GM21515 (cell line): ENCODE results near the gene GAPVD1.
"Not testable (repeated sequence)": the region's sequence is repeated elsewhere in the genome, so short reads cannot be mapped to it uniquely, and the experiment has no call there.

Source experiments
- ATAC-seq: cut with Tn5 transposase; IDR thresholded peaks from one replicate; pipeline ENCODE4 v1.9.1; 2021; ENCODE audit not compliant: unreplicated experiment

GAPVD1 gene

DNA sequence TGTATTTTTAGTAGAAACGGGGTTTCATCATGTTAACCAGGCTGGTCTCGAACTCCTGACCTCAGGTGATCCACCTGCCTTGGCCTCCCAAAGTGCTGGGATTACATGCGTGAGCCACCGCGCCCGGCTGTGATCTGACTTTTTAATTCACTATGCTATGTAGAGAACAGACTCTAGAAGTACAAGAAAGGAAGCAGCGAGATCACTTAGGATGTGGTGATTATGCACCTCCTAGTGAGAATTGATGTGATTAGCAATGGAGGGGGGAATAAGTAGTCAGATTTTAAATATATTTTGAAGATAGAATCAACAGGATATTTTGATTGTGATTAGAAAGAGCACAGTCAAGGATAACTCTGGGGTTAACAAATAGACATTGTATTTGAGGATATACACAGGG is 36.3 kb downstream of the GAPVD1 start:
- ATAC-seq, result no peak

DNA sequence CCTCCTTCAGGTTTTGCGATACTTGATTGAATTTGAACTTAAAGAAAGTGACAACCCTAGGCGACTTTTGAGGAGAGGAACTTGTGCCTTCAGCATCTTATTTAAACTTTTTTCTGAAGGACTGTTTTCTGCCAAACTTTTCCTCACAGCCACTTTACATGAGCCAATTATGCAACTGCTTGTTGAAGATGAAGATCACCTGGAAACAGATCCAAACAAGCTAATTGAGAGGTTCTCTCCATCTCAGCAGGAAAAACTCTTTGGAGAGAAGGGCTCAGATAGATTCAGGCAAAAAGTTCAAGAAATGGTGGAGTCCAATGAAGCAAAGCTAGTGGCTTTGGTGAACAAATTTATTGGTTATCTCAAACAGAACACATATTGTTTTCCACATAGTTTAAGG is 40.6 kb downstream of the GAPVD1 start:
- ATAC-seq, result no peak

DNA sequence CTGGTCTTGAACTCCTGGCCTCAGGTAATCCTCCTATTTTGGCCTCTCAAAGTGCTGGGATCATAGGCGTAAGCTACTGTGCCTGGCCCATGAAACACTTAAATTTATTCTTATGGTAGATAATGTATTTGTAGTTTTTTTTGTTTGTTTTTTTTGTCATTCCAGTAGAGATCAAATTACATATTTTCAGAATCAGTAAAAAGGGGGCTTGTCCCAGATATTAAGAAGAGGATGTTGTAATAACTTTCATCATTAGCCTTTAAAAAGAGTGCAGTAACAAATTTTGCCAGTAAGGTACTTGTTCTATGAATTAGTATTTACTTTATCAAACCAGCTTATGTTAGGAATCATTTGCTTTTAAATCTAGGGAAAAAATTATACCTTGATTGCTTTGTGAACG is 42.6 kb downstream of the GAPVD1 start:
- no peak for ATAC-seq

DNA sequence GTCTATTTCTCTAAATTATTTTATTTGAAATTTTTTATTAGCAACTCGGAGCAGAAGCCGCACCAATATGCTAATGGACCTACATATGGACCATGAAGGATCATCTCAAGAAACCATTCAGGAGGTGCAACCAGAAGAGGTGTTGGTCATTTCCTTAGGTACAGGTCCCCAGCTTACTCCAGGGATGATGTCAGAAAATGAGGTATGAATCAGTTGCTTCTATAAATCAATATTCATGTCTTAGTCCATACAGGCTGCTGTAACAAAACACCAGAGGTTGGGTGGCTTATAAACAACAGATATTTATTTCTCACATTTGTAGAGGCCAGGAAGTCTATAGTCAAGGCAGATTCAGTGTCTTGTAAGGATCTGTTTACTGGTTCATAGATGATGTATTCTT is 50.8 kb downstream of the GAPVD1 start:
- ATAC-seq, result no peak

DNA sequence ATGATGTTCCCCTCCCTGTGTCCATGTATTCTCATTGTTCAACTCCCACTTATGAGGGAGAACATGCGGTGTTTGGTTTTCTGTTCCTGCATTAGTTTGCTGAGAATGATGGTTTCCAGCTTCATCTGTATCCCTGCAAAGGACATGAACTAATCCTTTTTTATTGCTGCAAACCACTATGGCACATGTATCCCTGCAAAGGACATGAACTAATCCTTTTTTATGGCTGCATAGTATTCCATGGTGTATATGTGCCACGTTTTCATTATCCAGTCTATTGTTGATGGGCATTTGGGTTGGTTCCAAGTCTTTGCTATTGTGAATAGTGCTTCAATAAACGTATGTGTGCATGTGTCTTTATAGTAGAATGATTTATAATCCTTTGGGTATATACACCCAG is 54.7 kb downstream of the GAPVD1 start:
- not testable (repeated sequence) for ATAC-seq

DNA sequence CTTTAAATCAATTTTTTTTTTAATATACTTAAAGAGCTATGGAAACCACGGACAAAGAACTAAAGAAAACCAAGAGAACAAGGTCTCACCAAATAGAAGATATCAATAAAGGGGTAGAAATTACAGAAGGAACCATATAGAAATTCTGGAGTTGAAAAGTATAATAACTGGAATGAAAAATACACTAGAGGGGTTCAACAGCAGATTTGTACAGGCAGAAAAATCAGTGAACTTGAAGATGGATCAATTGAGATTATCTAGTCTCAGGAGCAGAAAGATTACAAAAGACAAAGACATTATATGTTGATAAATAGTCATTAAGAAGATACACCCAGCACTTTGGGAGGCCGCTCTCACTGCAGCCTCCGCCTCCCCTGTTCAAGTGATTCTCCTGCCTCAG is 56.1 kb downstream of the GAPVD1 start:
- no peak for ATAC-seq

DNA sequence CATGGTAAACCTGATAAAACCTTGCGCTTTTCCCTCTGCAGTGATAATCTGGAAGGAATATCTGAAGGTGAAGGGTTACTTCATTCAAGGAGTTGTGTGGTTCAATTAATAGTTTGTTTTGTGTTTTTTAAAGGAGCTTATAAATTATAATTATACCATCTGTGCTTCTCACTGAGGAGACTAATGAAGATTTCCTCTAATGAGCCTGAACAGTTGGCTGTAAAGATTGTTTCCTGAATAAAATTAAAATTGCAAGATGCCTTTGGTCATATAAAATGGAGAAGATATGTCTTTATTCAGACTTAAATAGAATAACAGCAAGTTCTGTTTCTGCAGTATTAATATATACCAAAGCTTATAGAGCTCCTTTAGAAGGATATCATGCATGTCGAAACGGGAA is 59.9 kb downstream of the GAPVD1 start:
- ATAC-seq, result no peak

DNA sequence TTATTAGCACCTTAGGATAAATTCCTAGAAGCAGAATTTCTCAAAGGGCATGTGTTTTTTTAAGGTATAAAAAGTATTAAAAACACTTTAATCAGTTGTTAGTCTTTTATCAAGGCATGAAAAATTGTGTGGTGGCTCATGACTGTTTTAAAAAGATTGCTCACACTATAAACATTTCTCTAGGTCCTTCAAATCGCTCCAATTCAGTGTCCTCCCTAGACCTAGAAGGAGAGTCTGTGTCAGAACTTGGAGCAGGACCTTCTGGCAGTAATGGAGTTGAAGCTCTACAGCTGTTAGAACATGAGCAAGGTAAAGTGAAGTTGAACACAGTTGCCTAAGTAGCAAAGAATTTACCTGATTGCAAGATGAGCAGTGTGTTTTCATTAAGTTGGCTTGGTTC is 62.0 kb downstream of the GAPVD1 start:
- no peak for ATAC-seq

DNA sequence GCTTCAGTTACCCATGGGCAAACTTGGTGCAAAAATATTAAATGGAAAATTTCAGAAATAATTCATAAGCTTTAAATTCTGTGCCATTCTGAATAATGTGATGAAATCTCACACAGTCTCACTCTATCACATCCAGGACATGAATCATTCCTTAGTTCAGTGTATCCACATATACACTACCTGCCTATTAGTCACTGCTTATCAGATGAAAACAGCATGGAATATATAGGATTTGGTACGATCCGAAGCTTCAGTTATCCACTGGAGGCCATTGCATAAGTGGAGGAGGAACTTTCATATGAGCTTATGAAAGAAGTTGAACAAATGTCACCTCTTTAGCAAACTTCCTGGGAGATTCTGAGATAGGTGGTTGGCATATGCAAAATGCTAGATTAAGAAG is 64.2 kb downstream of the GAPVD1 start:
- no peak for ATAC-seq

DNA sequence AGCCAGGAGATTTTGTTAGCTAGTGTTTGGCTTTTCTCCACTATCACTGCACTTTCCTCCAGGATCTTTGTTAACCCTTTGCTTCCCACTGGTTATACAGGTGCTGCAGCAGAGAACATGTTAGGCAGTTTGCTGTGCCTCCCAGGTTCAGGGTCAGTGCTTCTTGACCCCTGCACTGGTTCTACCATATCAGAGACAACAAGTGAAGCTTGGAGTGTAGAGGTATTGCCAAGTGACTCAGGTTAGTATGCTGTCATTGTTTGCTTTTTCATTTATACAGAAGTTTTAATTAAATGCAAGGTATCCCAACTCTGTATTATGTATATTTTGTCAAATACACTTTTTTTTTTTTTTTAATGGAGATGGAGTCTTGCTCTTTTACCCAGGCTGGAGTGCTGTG is 68.4 kb downstream of the GAPVD1 start:
- ATAC-seq, result no peak

DNA sequence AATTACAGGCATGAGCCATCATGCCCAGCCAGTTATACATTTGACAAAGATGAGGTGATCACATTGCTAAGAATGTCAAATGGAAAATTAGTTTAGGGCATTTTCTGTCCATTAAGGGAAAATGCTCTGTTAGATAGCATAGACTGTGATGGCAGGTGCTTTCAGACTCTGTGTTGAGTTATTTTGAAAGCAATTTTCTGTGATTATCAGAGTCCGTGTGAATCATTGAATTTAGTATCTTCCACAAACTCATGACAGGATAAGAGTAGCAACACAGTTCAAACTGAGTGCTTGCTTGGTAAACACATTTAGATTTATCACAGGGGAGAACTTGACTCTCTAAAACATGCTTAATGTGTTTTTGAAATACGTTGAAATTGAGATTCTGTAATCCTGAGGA is 69.0 kb downstream of the GAPVD1 start:
- ATAC-seq, result no peak

DNA sequence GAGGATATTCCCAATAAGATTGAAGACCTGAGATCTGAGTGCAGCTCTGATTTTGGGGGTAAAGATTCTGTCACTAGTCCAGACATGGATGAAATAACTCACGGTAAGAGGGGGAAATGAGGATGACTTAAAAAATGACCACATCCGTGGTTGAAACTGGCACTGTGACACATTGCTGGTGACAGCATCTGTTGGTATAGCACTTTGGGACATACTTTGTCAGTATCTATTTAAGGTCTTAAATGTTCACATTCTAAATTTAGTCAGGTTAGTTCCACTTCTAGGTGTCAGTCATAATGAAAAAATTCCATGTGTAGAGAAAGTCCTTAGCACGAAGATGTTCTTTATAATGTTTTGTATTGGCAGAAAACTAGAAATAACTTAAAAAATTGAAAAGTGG is 70.9 kb downstream of the GAPVD1 start:
- ATAC-seq, result peak; percentile 67

DNA sequence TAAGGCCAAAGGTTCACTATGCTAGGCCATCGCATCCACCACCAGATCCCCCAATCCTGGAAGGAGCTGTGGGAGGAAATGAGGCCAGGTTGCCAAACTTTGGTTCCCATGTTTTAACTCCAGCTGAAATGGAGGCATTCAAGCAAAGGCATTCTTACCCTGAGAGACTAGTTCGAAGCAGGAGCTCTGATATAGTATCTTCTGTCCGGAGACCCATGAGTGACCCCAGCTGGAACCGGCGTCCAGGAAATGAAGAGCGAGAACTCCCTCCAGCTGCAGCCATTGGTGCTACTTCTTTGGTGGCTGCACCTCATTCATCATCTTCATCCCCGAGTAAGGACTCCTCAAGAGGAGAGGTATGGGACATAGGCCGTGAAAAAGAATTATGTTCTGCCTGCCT is 75.6 kb downstream of the GAPVD1 start:
- no peak for ATAC-seq

DNA sequence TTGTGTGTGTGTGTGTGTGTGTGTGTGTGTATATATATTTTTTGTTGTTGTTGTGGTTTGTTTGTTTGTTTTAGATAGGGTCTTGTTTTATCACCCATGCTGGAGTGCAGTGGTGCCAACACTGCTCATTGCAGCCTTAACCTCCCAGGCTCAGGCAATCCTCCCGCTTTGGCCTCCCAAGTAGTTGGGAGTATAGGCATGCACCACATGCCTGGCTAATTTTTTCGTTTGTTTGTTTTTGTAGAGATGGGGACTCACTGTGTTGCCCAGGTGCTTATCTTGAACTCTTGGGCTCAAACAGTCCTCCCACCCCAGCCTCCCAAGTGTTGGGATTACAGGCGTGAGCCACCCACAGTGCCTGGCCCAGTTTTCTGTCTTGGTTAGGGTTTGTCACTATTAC is 77.3 kb downstream of the GAPVD1 start:
- no peak for ATAC-seq

DNA sequence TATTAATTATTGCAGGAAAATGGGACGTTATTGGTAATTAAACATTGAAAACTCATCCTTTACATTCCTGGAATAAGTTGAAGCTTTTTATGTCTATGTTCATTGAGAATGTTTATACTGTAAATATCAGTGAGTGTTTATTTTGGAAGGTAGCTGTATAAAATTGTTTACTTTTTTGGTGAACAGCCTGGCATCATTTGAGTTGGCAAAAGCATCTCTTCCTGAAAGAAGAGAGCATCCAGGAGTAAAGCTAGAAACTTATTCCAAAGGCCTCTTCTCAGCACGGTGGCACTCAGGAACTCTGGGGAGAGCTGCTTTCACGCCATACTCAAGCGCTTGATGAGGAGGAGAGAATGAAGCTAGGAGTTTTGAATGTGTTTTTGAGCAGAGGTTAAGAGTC is 79.9 kb downstream of the GAPVD1 start:
- ATAC-seq, result no peak

DNA sequence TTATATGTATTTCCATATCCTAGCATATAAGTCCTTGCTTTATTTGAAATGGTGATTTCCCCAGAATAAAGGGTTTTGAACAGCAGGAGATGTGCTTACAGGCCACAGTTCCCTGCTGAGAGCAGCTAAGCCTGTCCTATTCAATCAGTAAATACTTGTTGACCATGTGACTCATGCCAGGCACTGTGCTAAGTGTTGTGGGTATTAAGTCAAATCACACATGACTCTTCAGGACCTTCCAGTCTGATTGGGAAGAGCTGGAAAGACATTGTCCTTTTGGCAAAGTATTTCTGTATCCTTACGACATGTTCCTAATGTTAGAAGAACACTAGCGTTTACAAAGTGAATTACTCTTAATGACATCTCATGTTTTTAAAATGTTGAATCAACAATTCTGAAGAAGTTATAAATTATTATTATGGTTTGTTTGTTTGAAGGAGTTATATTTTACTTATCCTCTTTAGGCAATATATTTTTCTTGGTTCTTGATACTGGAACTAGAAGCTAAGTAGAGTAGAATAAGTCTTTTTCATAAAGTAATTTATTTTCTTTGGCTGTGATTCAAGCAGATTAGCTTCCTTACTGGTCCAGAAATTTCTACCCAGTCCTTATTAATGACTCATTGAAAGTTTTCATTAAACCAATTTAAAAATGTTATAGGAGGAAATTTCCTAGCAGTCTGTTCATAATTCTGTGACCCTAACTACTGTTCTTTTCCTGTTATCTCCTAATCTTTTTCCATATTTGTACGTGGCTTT is 82.1 kb downstream of the GAPVD1 start:
- ATAC-seq, result no peak

DNA sequence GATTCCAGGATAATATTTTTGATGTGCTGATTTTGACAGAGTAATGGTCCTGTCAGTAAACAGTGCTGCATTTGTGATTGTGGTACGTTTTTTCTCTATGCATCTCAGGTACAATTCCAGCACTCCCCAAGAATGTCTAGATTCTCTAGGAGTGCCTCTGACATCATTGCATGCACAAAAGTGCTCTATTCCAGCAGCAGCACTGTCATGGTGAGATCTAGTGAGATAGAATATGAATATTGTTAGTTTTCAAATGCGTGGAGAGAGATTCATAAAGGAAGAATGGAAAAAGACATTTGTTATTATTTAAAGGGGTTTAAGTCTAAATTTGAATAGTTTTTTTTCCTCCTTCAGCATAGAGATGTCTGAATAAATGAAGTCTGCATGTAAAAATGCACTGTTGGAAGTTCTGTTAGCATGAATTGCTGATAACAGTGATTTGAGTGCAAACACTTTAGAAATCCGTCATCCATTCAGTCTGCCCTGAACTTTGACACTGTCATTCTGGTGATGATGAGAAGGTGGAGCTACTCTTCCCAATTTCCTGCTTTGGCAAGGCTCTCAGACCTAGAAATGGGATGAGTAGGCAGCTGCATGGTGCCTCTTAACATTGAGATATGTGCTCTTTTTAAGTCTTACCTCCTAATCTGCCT is 84.6 kb downstream of the GAPVD1 start:
- ATAC-seq, result no peak

DNA sequence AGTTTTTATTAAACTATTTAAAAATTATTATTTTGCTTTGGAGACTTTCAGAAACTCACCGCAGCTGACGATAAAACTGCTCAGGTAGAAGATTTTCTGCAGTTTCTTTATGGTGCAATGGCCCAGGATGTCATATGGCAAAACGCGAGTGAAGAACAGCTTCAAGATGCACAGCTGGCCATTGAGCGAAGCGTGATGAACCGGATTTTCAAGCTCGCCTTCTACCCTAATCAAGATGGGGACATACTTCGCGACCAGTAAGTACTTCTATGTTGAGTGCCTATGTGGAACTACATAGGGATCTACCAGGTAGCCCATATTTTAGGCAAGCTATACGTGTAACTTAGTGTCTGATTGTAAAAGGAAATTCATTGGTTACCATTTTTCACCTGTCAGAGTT is 94.0 kb downstream of the GAPVD1 start:
- ATAC-seq, result no peak

DNA sequence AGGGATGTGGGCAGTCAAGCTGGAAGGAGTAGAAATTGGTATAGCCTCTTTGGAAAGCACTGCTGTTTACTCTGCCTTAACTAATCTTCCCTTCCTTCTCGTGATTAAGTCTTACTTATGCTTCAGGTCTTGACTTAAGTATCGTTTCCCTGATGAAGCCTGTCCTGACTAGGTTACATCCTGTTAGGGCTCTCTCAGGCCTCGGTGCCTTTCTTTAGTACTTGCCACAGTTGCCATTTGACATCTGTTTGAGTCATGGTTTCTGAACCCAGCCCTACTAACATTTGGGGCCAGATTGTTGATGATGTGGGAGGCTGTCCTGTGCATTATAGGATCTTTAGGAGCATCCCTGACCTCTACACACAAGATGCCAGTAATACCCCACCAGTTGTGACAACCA is 94.4 kb downstream of the GAPVD1 start:
- ATAC-seq, result no peak

DNA sequence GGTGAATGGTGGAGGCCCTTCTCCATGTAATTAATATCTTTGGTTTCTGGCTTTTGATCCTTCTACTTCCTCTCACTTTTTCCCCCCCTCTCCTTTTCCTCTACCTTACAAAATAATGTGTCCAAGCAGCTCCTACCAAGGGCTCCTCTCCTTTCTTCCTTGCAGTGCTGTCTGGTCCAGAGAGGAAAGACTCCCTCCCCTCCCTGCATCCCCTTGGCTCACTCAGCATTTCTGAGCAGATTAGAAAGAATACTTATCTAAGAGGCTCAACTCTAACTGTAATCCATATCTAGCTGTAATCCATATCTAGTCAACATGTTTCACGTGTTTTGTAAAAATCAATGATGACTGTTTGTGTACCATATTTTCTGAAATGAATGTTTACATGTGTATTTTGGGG is 97.4 kb downstream of the GAPVD1 start:
- ATAC-seq, result no peak

DNA sequence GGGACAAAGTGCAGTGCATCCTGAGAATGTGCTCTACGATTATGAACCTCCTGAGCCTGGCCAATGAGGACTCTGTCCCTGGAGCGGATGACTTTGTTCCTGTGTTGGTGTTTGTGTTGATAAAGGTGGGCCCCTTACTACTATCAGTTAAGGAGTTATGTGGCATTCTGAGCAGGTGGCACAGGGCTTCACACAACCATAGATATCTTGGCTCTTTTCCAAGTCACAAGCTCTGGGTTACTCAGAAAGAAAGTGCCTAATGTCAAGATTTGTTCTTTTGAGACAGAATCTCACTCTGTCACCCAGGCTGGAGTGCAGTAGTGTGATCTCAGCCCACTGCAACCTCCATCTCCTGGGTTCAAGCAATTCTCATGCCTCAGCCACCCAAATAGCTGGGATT is 99.0 kb downstream of the GAPVD1 start:
- ATAC-seq, result no peak

DNA sequence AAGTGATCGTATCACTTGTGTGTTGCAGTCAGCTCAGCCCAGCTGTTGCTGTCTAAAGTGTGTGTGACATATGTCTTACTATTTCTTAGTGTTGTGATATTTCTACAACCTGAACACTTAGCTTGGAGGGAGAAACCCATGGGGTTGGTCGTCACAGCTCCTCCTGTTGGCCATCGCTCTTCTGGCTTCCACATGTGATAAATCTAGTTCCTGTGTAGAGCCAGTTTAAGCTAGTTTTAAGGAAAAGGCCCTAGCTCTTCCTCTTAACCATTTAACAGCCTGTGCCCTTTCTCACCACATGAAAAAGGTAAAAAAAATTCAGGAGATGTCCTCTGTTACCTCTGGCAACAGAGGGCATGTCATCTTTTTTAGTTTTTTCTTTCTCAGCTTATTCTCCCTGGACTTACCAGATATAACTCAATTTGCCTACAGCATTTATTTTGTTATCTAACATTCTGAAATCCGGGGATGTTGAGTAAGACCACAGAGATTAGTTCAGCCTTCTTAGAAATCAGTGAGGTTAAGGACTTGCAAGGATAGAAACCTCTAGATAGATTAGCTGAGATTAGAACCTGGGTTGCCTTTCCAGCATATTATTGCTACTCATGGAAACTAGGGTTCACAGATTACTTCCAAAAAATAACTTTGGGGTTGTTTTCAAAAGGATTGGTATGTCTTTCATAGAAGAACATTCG is 100.4 kb downstream of the GAPVD1 start:
- no peak for ATAC-seq
